ENCODE measurements around the gene ZNF174.

DNA sequence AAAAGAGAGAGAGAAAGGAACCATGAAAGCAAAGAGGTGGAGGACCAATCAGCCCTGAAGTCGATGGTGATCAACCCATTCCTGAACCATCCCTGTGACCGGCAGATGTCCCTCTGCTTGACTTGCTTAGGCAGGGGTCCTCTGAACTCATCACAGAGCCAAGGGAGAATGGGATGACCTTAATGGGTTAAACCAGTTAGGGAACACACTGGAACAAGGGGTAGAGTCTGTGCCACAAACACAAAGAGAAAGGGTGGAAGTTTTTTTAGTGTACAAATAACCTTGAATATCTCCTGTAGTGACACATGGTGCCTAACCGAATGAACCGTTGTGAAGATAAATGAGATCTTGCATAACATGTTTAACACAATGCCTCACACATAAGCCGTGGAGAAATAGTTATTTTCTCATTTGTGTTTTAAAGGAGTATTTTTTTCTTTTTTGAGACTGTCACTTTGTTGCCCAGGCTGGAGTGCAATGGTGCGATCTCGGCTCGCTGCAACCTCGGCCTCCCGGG is 53.7 kb downstream of the ZNF174 start:
- TF ChIP-seq CTCF (conservative IDR thresholded peaks at IDR 0.05; ENCODE audit: low read length), result no peak
- no peak for TF ChIP-seq EZH2phosphoT487 (IDR thresholded peaks at IDR 0.05; ENCODE audit: borderline replicate concordance, low read depth, low read length)
